Prostate gland (tissue), 2 donors: Measurements from ENCODE around the gene TIAM2.

Source experiments
- CTCF ChIP-seq, 4 experiments: fragments of 200-600 bp in 2 of 4; fragments of 450-650 bp in 2 of 4; sonication (generic) in 2 of 4; IDR thresholded peaks; 1 replicate in 3 of 4; 2 replicates in 1 of 4; pipeline ENCODE4 v1.5.1; 2016 to 2019; ENCODE audit warnings: antibody characterized with exemption in 4 of 4, mild to moderate bottlenecking in 2 of 4, moderate library complexity in 2 of 4
- POLR2A ChIP-seq: fragments of 450-650 bp; IDR thresholded peaks from one replicate; pipeline ENCODE4 v1.6.1; 2016; ENCODE audit warnings: antibody characterized with exemption, mild to moderate bottlenecking
- POLR2AphosphoS5 ChIP-seq: sonication (generic); formaldehyde crosslinking; IDR thresholded peaks from one replicate; pipeline ENCODE4 v1.6.1; 2017; ENCODE audit warnings: antibody characterized with exemption

DNA sequence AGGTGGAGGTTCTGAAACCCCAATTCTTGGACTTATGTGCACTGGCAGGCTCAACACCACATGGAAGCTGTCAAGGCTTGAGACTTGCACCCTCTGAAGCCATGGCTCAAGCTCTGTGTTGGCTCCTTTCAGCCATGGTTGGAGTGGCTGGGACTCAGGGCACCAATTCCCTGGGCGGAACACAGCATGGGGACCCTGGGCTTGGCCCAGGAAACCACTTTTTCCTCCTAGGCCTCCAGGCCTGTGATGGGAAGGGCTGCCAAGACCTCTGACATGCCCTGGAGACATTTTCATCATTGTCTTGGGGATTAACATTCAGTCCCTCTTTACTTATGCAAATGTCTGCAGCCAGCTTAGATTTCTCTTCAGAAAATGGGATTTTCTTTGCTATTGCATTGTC is 242.5 kb downstream of the TIAM2 start:
- TF ChIP-seq POLR2AphosphoS5 (no peak), CTCF (IDR thresholded peaks at IDR 0.05) (no peak), POLR2A (no peak)
